Germinal center (tissue), 1 donor: ENCODE measurements around the gene FOXO6.

ENCODE experiments used
- DNase-seq: peaks from one replicate; pipeline ENCODE4 v3.0.0; 2012; ENCODE audit warnings: mixed read lengths, low spot score

FOXO6 gene

GRCh38 chr1:41360786-41361494, at the start of gene FOXO6:
FOXO6 (plus strand) TSS chr1:41361434.
- peak; percentile 98 for DNase-seq

- DNase-seq = no peak
These were observed 48.1 kb upstream of the FOXO6 start for GRCh38 chr1:41312991-41313645.

GRCh38 chr1:41313661-41314131, 47.5 kb upstream of the FOXO6 start:
- peak; percentile 49 for DNase-seq

GRCh38 chr1:41314376-41315145, 46.7 kb upstream of the FOXO6 start:
- DNase-seq = no peak

- DNase-seq = no peak
These were observed 46.0 kb upstream of the FOXO6 start for GRCh38 chr1:41315146-41315822.

GRCh38 chr1:41315871-41316270, 45.4 kb upstream of the FOXO6 start:
- no peak for DNase-seq

- no peak for DNase-seq
These were observed 43.9 kb upstream of the FOXO6 start for GRCh38 chr1:41317361-41317760.

GRCh38 chr1:41318135-41318534, 43.1 kb upstream of the FOXO6 start:
- no peak for DNase-seq

GRCh38 chr1:41319106-41319755, 42.0 kb upstream of the FOXO6 start:
- no peak for DNase-seq

- DNase-seq = no peak
These were observed 41.2 kb upstream of the FOXO6 start for GRCh38 chr1:41319807-41320711.

- DNase-seq = no peak
These were observed 40.1 kb upstream of the FOXO6 start for GRCh38 chr1:41320895-41321676.

GRCh38 chr1:41322101-41322661, 39.1 kb upstream of the FOXO6 start:
- DNase-seq = no peak

- DNase-seq = peak; percentile 44
These were observed 38.4 kb upstream of the FOXO6 start for GRCh38 chr1:41322835-41323234.

GRCh38 chr1:41323243-41323642, 38.0 kb upstream of the FOXO6 start:
- no peak for DNase-seq

- DNase-seq = no peak
These were observed 35.4 kb upstream of the FOXO6 start for GRCh38 chr1:41325801-41326200.

- DNase-seq = no peak
These were observed 33.7 kb upstream of the FOXO6 start for GRCh38 chr1:41327383-41327999.

- DNase-seq = no peak
These were observed 33.1 kb upstream of the FOXO6 start for GRCh38 chr1:41328001-41328615.

- DNase-seq = no peak
These were observed 32.2 kb upstream of the FOXO6 start for GRCh38 chr1:41328780-41329640.
